ENCODE results near the gene FASTK.

Gene FASTK

DNA sequence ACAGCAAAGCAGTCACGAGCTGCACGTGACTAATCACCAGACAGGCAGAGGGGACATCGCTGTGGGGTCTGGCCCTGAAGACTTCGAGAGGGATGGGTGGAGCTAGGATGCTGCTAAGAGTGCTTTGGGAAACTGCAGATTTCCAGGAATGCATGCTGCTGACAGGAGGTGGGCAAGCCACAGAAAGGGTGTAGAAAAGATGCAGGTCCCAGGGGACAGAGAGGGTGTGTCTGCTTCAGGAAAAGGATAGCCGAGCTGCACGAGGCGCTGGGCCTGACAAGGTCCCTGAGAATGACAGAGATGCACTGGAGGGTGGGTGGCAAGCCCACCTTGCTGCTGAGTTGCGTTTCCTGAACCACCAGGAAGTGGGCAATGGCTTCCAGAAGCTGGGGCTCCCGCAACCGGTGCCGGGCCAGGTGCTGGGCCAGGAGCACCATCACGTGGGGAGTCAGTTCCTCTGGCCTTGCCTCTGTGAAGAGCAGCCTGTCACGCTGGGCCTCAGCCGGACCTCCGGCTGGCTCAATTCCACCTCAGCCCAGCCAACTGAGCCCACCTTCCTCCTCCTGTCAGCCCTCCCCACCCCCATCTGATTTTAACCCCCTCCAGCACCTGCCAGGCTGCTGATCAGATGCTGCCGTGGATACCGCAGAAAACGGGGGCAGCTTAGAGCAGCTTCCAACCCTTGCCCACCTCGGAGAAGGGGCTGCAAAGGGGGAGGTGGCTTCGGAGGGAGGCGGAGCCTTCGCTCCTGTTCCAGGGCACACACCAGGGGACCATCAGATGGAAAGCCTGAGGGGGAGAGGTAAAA, 2.2 kb downstream of the FASTK start:
- Histone ChIP-seq H3K27ac (no peak overlapping the region), H3K4me3 (ENCODE audit: low read depth, low read length) (no peak overlapping the region), H3K36me3 (replicated peaks) (peaks cover 26% of the 10 kb centered on the region), H3K27me3 (replicated peaks) (no peaks in the 10 kb centered on the region)
- no peak for DNase-seq
- TF ChIP-seq, protein P1, sequence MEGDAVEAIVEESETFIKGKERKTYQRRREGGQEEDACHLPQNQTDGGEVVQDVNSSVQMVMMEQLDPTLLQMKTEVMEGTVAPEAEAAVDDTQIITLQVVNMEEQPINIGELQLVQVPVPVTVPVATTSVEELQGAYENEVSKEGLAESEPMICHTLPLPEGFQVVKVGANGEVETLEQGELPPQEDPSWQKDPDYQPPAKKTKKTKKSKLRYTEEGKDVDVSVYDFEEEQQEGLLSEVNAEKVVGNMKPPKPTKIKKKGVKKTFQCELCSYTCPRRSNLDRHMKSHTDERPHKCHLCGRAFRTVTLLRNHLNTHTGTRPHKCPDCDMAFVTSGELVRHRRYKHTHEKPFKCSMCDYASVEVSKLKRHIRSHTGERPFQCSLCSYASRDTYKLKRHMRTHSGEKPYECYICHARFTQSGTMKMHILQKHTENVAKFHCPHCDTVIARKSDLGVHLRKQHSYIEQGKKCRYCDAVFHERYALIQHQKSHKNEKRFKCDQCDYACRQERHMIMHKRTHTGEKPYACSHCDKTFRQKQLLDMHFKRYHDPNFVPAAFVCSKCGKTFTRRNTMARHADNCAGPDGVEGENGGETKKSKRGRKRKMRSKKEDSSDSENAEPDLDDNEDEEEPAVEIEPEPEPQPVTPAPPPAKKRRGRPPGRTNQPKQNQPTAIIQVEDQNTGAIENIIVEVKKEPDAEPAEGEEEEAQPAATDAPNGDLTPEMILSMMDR (IDR thresholded peaks at IDR 0.05; ENCODE audit: low read depth, low read length, missing control alignments): no peak
- in situ Hi-C loops (cut with HindIII; ENCODE audit: low pct_ligation_motif_present, low sequenced_read_pairs): no loop called here

DNA sequence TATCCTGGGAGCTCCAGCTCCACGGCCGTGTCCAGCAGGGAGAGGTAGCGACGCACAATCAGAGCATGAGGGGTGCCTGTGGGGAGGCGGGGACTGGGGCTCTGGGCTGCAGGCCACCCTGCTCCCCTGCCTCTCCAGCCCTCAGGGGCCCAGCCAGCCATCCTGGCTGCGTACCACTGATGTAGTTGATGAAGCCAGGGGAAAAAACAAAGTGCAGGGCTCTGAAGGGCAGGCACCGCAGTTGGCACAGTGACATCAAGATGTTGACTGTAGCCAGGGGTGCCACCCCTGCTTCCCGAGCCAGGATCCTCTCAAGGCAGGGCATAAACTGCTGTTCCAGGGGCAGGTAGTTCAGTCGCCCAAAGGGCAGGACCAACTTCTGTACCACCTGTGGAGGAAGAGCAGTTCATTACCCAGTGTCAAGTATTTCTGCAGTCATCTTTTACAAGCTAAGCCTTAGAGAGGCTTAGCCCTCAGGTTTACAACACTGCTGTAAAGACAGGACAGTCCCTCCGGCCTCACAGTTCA, 2.8 kb downstream of the FASTK start:
- DNase-seq: no peak
- no peak overlapping the region for H3K27ac ChIP-seq
- TF ChIP-seq, protein P1 (IDR thresholded peaks at IDR 0.05; ENCODE audit: low read depth, low read length, missing control alignments): no peak
- no peaks in the 10 kb centered on the region for H3K27me3 ChIP-seq (replicated peaks)
- H3K36me3 ChIP-seq (replicated peaks): peaks cover 29% of the 10 kb centered on the region
- H3K4me3 ChIP-seq (ENCODE audit: low read depth, low read length): no peak overlapping the region
- in situ Hi-C loops (cut with HindIII; ENCODE audit: low pct_ligation_motif_present, low sequenced_read_pairs): no loop called here

DNA sequence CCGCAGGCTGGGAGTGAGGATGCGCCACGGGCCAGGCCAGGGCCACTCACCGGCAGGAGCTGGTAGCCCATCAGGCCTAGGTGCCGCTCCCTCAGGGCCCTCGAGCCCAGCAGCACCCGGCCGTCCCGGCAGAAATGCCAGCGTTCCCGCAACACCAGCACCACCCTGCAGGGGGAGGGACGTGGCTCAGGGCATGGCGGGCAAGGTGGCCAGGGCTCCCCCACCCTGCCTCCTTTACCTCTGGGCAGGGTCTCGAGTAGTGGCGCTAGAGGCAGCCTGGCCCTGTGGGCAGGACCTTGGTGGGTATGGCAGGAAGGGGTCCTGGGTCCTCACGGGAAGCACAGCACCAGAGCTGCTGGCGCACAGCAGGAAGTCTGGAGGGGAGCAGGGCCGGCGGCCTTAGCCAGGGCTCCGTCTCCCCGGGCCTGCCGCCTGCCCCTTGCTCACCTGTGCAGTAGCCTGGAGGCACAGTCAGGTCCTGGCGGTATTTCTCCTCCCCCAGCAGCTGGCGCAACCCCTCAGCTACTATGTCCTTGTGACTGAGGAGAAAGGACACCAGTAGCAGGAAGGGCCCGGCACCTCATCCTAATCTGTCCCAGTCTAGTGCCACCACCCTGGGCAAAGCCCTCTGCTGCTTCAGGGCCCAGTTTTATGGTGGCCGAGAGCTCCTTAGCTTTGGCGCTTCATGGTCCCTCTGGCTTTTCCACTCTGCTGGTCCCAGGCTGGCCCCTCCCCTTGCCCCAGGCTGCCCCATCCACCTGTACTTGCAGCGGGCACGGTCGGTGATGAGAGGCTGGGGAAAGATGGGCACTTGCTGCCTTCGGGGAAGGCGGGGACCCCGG, 3.5 kb downstream of the FASTK start:
- Histone ChIP-seq H3K27ac (no peak overlapping the region), H3K4me3 (ENCODE audit: low read depth, low read length) (no peak overlapping the region), H3K27me3 (replicated peaks) (no peaks in the 10 kb centered on the region), H3K36me3 (replicated peaks) (peaks cover 36% of the 10 kb centered on the region)
- TF ChIP-seq, protein P1 (IDR thresholded peaks at IDR 0.05; ENCODE audit: low read depth, low read length, missing control alignments): peak; percentile 68
- in situ Hi-C loops (cut with HindIII; ENCODE audit: low pct_ligation_motif_present, low sequenced_read_pairs): no loop called here
- DNase-seq: no peak

DNA sequence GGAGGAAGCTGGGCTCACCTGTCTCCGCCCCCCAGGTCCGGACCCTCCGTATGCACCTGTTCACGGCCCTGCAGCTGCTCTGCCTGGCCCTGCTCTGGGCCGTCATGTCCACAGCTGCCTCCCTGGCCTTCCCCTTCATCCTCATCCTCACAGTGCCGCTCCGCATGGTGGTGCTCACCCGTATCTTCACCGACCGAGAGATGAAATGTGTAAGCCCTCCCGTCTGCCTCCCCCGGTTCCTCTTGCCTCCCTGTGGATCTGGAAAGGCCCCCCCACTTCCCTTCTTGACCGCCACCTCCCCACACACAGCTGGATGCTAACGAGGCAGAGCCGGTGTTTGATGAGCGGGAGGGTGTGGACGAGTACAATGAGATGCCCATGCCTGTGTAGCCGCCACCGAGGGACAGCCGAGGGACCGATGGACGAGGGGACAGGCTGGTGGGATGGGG, 4.6 kb downstream of the FASTK start:
- Histone ChIP-seq H3K36me3 (replicated peaks) (peaks cover 46% of the 10 kb centered on the region), H3K27ac (no peak overlapping the region)
- no peak for DNase-seq

GRCh38 chr7:151075662-151075971, 5.0 kb downstream of the FASTK start:
- no peak overlapping the region for H3K4me3 ChIP-seq (ENCODE audit: low read depth, low read length)

More for the DNA sequence above, 4.6 kb downstream of the FASTK start:
- no peaks in the 10 kb centered on the region for H3K27me3 ChIP-seq (replicated peaks)
- TF ChIP-seq, protein P1 (IDR thresholded peaks at IDR 0.05; ENCODE audit: low read depth, low read length, missing control alignments): no peak
- in situ Hi-C loops (cut with HindIII; ENCODE audit: low pct_ligation_motif_present, low sequenced_read_pairs): no loop called here
- H3K4me3 ChIP-seq (ENCODE audit: low read depth, low read length): no peak overlapping the region

More at GRCh38 chr7:151075662-151075971, 5.0 kb downstream of the FASTK start:
- H3K27ac ChIP-seq: no peak overlapping the region
- no peak for DNase-seq
- peaks cover 50% of the 10 kb centered on the region for H3K36me3 ChIP-seq (replicated peaks)
- H3K27me3 ChIP-seq (replicated peaks): no peaks in the 10 kb centered on the region
- in situ Hi-C loops (cut with HindIII; ENCODE audit: low pct_ligation_motif_present, low sequenced_read_pairs): no loop called here
- TF ChIP-seq, protein P1 (IDR thresholded peaks at IDR 0.05; ENCODE audit: low read depth, low read length, missing control alignments): no peak
